ENCODE results near the gene PACRG. TPM values are rescaled to one million over a fixed set of nuclear protein-coding genes. Genes with fewer than 3 reads are reported as not detected.

The PACRG gene
- total RNA-seq, 2 experiments from 2014 or later, result not detected

DNA sequence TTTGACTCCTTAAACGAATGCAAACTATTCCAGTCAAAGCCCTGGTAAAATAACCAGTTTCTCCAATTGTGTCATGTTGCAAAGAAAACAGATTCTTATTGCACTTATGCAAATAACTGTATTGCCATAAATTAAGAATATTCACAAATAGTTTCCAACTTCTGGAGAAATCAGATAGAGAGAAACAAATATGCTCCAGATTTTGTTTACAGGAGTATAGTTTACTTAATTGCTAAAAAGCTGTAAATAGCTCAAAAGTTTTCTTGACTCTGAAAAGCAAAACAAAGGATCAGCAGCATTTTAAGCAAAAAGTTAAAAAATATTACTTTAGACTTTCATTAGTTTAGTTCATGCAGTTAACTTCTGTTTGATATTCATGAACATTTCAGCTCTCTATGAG lies 304.2 kb downstream of the PACRG start:
- intact Hi-C loops (cut with micrococcal nuclease; ENCODE audit: unreplicated experiment), result no loop called here
- no peak overlapping the region for H3K27ac ChIP-seq (ENCODE audit: low read depth, low read length, poor library complexity, severe bottlenecking)
- no peaks in the 10 kb centered on the region for H3K4me1 ChIP-seq (ENCODE audit: insufficient read depth, low read length, poor library complexity, severe bottlenecking)
- BruUV-seq (replicated peaks), result no TSS peak
- H4K20me1 ChIP-seq (ENCODE audit: insufficient read depth, low read length), result no peaks in the 10 kb centered on the region
- no peak overlapping the region for H3K4me3 ChIP-seq (ENCODE audit: low read depth, low read length, poor library complexity, severe bottlenecking)
- H3K9me2 ChIP-seq (ENCODE audit: insufficient read depth, low read length), result no peaks in the 10 kb centered on the region
- DNase-seq (ENCODE audit: low spot score), result no peak
- CTCF ChIA-PET (ENCODE audit: unreplicated experiment), result no interaction called here
- H3K9me3 ChIP-seq (ENCODE audit: low read length), result no peaks in the 10 kb centered on the region
- H3K4me2 ChIP-seq (ENCODE audit: low read length), result no peak overlapping the region
- POLR2A ChIA-PET, result no interaction called here
- no peaks in the 10 kb centered on the region for H3K36me3 ChIP-seq (ENCODE audit: insufficient read depth, low read length)
- no peaks in the 10 kb centered on the region for H3K79me2 ChIP-seq (ENCODE audit: insufficient read depth, low read depth, low read length)
- no peak overlapping the region for H2AFZ ChIP-seq (ENCODE audit: low read length)
- no peak for TF ChIP-seq EZH2phosphoT487 (IDR thresholded peaks at IDR 0.05; ENCODE audit: borderline replicate concordance, low read depth, low read length)
- TF ChIP-seq, protein P1, sequence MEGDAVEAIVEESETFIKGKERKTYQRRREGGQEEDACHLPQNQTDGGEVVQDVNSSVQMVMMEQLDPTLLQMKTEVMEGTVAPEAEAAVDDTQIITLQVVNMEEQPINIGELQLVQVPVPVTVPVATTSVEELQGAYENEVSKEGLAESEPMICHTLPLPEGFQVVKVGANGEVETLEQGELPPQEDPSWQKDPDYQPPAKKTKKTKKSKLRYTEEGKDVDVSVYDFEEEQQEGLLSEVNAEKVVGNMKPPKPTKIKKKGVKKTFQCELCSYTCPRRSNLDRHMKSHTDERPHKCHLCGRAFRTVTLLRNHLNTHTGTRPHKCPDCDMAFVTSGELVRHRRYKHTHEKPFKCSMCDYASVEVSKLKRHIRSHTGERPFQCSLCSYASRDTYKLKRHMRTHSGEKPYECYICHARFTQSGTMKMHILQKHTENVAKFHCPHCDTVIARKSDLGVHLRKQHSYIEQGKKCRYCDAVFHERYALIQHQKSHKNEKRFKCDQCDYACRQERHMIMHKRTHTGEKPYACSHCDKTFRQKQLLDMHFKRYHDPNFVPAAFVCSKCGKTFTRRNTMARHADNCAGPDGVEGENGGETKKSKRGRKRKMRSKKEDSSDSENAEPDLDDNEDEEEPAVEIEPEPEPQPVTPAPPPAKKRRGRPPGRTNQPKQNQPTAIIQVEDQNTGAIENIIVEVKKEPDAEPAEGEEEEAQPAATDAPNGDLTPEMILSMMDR (conservative IDR thresholded peaks at IDR 0.05; ENCODE audit: low read length), result no peak

DNA sequence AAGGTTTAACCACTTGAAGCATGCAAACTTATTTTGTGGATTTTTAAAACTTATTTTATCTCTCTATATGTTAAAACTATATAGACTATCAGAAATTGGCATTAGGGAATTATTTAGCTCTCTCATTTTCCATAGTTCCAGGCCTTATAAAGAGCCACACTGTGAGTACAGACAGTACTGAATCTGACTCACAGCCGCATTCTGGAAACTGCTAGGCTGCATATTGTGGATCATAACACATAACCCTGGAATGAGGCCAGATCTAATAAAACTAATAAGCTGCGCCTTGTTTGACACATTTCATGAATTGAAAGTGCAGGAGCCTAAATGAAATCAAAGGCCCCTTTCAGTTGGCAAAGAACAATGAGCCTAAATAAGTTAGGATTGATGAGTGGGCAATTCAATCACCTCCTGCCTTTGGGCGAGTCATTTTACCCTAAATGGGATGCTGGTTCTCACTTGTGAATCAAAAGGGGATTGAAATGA lies 308.4 kb downstream of the PACRG start:
- no peaks in the 10 kb centered on the region for H3K9me2 ChIP-seq (ENCODE audit: insufficient read depth, low read length)
- H3K4me1 ChIP-seq (ENCODE audit: insufficient read depth, low read length, poor library complexity, severe bottlenecking), result no peaks in the 10 kb centered on the region
- no peak overlapping the region for H3K4me3 ChIP-seq (ENCODE audit: low read depth, low read length, poor library complexity, severe bottlenecking)
- ChIA-PET CTCF (ENCODE audit: unreplicated experiment) (no interaction called here), POLR2A (interaction anchor here (0.7 kb wide), 1 partner anchor 750 kb away, joined by 3 read pairs; no protein-coding TSS in a partner anchor)
- no TSS peak for BruUV-seq (replicated peaks)
- H3K27ac ChIP-seq (ENCODE audit: low read depth, low read length, poor library complexity, severe bottlenecking), result no peak overlapping the region
- H3K36me3 ChIP-seq (ENCODE audit: insufficient read depth, low read length), result no peaks in the 10 kb centered on the region
- H4K20me1 ChIP-seq (ENCODE audit: insufficient read depth, low read length), result no peaks in the 10 kb centered on the region
- H3K4me2 ChIP-seq (ENCODE audit: low read length), result no peak overlapping the region
- no peaks in the 10 kb centered on the region for H3K79me2 ChIP-seq (ENCODE audit: insufficient read depth, low read depth, low read length)
- no peaks in the 10 kb centered on the region for H3K9me3 ChIP-seq (ENCODE audit: low read length)
- DNase-seq (ENCODE audit: low spot score), result no peak
- TF ChIP-seq, protein P1 (conservative IDR thresholded peaks at IDR 0.05; ENCODE audit: low read length), result no peak
- TF ChIP-seq EZH2phosphoT487 (IDR thresholded peaks at IDR 0.05; ENCODE audit: borderline replicate concordance, low read depth, low read length), result no peak
- intact Hi-C loops (cut with micrococcal nuclease; ENCODE audit: unreplicated experiment), result no loop called here
- no peak overlapping the region for H2AFZ ChIP-seq (ENCODE audit: low read length)

DNA sequence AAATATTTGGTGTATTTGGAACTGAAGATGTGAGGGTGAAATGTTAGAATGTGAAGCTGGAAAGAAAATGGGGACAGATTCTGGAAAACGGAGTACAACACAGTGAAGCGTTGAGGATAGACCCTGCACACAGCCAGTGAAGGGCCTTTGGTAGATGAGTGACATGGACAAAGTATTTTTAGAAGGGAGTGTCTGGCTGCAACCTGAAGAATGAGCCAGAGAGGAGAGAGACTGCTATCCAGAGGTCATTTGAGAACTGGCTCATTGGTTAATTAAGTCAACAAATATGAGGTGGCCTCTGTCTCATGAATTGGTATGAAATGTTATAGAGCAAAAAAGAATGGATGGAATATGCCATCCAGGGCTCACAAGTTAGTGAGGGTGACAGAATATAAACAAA lies 310.5 kb downstream of the PACRG start:
- no TSS peak for BruUV-seq (replicated peaks)
- POLR2A ChIA-PET, result no interaction called here

More for the DNA sequence above, 310.5 kb downstream of the PACRG start:
- no peaks in the 10 kb centered on the region for H4K20me1 ChIP-seq (ENCODE audit: insufficient read depth, low read length)
- H3K9me3 ChIP-seq (ENCODE audit: low read length), result no peaks in the 10 kb centered on the region
- DNase-seq (ENCODE audit: low spot score), result no peak
- no peak overlapping the region for H2AFZ ChIP-seq (ENCODE audit: low read length)
- no peaks in the 10 kb centered on the region for H3K9me2 ChIP-seq (ENCODE audit: insufficient read depth, low read length)
- H3K4me2 ChIP-seq (ENCODE audit: low read length), result no peak overlapping the region
- no peak for TF ChIP-seq EZH2phosphoT487 (IDR thresholded peaks at IDR 0.05; ENCODE audit: borderline replicate concordance, low read depth, low read length)
- TF ChIP-seq, protein P1 (conservative IDR thresholded peaks at IDR 0.05; ENCODE audit: low read length), result no peak
- H3K79me2 ChIP-seq (ENCODE audit: insufficient read depth, low read depth, low read length), result no peaks in the 10 kb centered on the region
- H3K4me1 ChIP-seq (ENCODE audit: insufficient read depth, low read length, poor library complexity, severe bottlenecking), result no peaks in the 10 kb centered on the region
- CTCF ChIA-PET (ENCODE audit: unreplicated experiment), result no interaction called here
- no peak overlapping the region for H3K4me3 ChIP-seq (ENCODE audit: low read depth, low read length, poor library complexity, severe bottlenecking)
- no peak overlapping the region for H3K27ac ChIP-seq (ENCODE audit: low read depth, low read length, poor library complexity, severe bottlenecking)
- intact Hi-C loops (cut with micrococcal nuclease; ENCODE audit: unreplicated experiment), result no loop called here
- no peaks in the 10 kb centered on the region for H3K36me3 ChIP-seq (ENCODE audit: insufficient read depth, low read length)

Measured in OCI-LY7 (cell line).